ENCODE data around the gene PPARG.
"Not testable (repeated sequence)": the region's sequence is repeated elsewhere in the genome, so short reads cannot be mapped to it uniquely, and the experiment has no call there.

Gene PPARG

DNA sequence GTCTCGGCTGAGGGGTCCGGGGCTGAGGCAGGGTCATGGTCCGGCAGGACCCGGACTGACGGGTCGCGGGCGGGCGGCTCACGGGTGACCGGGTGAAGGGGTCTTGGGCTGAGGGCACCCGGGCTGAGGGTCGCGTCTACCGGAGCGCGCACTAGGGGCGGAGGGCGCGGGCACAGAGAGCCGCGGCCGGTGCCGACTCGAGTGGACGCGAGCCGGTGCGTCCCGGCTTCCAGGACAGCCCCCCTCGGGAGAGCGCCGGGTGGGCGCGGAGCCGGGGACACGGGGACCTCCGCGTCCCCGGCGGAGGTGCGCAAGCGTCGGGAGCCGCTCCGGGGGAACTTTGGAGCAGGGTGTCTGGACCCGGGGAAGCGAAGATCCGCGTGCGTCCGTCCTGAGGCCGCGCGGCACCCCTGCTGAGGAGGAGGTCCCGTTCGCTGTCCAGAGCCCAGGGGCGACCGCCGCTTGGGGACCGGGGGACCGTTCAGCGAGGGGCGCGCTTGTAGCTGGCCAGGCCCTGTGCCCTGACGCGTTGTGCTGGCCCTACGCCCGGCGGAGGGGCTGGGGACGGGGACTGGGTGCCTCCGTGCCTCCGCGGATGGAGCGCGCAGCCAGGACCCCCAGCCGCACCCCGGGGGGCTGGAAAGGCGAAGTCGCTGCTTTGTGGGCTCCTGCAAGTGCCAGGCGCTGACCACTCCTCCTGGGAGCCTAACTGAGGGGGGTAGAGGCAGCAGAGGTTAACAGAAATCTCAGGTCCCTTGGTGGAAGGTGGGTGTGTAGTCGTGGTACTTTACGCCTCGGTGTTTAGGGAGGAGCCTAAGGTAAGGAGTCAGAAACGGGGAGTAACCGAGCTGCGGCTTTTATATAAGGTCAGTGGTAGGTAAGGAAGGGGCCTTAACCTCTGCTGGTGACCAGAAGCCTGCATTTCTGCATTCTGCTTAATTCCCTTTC is at the start of gene PPARG:
PPARG (plus strand) TSS at position 889 of the 948 bp plus-strand sequence. CDS start 90,642 bp downstream, outside the sequence.
- no peak for DNase-seq

DNA sequence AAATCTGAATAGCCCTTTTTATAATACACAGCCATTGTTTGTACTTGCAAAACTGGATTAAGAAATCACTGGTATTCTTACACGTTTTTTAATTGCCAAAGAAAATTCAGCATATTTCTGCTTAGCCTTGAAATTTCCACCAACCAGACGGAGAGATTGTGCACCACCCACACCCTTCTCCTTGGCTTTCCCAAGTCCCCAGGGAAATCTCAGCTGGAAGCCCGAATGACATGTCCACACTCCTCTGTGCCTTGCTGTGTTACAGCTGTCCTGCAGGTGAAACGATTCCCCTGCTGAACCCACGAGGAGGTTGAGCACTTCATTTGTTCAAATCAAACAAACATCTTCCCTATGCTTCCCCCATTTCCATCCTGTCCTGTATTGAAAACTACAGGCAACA is 49.6 kb upstream of the PPARG start:
- DNase-seq = no peak

DNA sequence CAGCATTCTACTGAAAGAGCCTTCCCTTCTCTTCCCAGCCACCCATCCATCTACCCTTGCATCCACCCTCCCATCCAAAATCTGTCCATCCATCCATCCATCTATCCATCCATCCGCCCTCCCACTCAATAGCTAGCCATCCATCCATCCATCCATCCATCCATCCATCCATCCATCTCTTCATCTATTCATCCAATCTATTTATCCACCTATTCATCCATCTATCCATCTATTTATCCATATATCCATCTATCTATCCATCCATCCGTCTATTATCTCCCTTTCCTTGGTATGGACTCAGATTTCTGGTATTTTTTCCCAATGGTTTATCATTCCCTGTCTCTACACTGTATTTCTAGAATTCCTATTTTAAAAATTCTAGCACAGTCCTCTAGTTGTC is 46.1 kb upstream of the PPARG start:
- DNase-seq = no peak

DNA sequence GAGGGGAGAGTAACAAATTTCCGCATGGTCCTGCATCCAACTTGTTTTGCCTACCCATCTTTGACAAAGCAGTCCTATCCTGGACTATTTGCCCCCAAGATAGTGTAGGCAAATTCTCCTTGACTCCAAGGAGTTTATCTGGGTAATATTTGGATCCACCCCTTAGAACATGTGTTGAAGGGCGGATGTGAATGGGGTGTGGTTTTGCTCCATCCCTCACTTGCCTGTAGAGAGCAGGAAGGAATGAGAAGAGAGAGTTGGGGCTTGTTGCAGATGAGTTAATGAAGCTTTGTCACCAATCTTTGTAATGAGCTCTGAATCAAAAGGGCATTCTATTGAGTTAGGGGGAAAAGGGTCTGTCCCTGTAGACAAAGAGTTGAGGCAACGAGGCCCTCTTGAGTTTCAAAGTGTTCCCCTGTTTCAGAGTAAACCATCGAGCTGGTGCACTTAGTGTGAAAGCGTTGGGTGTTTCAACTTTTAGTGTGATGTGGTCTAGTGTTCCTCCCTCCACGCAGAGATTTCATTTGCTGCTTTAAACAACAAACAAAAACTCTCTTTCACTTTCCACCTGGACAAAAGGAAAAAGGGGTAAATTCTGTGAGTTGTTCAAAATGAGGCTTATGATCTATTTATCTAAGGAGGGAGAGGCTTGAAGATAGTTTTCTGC is 42.2 kb upstream of the PPARG start:
- DNase-seq = no peak

DNA sequence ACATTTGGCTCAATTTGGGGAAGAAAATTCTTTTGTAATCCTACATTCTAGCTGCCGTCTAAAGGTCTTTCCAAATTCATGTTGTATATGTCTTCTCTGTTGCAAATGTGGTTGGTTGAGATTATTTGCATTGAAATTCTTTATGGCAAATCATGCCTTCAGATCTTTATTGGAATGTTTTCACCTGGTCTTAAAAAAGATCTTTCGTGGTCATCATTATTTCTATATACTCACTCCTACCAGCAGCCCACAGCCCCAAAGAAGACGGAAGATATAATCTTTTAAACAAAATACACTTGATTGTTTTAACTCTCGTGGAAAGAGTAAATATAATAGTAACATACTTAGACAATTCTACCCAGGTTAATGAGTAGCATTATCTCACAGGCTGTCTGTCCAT is 41.5 kb upstream of the PPARG start:
- no peak for DNase-seq

DNA sequence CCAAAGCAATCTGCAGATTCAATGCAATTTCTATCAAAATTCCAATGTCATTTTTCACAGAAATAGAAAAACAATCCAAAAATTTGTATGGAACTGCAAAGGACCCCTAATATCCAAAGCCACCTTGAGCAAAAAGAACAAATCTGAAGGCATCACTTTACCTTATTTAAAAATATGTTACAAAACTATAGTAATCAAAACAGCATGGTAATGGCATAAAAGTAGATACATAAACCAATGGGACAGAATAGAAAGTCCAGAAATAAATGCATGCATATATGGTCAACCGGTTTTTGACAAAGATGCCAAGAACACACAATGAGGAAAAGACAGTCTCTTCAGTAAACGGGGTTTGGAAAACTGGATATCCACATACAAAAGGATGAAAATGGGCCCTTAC is 39.4 kb upstream of the PPARG start:
- DNase-seq = no peak

DNA sequence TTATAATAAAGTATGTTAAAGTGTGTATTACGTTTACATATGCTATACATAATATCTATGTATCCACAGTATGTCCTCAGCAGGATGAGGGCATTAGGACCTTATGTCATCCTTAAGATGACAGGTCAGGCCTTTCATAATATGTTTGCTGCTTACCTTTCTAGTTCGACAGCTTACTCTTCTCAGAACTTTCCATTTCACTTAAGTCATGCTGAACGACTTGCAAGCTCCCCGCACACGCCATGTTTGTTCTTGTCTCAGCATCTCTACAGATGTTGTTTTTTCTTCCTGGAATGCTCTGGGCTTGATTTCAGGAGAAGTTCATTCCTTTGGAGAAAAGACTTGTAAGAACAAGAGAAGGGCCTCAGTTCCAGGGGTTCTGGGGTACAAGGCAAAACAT is 36.0 kb upstream of the PPARG start:
- no peak for DNase-seq

DNA sequence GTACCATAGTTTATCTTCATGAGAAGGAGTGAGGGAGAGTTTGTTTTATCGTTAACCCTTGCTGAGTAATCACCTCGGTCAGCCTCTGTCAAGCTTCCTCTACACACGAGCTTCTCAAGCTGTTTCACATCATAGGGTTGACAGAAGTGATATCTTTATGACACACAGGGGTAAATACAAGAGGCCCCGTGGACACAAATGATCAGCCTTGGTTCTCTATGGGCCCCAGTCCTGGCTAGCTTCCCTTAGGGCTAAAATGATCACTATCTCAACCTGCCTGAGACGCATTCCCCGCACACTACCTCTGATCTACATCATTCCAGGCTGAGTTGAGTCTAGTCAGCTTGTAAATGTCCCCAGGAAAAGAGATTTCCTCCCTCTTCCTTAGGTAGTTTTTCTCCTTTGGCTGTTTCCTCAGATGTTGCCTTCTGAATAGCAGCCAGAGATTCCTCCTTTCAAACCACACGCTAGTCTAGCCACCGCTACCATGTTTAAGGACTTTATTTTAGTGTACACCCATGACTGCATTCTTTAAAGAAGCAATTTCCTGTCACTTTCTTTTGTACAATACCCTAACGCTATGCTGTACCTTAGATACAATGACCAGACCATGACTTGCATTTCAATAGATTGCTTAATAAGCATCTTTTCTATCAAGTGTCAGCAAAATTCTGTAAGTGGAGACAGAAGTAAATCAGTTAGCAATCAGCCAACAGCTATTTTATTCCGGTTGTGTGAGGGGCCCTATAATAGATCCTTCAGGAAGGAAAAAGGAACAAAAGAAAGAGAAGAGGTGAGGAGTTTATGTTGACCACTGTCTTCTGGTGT is 35.1 kb upstream of the PPARG start:
- peak; percentile 58 for DNase-seq

DNA sequence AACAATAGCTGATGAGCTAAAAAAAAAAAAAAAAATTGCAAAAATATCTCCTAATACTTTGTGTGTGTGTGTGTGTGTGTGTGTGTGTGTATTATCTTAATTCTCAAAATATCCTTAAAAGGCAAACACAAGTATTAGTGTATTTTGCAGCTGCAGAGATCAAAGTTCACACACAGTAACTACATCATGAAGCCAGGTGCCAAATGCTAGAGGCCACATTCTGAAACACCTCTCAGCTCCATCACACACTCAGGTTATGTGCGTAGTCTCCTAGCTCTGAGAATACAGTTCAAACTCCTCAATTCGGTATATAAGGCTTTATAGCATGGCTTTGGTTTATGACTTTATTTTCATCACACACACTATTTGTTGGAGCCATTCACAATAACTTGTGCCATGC is 33.5 kb upstream of the PPARG start:
- no peak for DNase-seq

DNA sequence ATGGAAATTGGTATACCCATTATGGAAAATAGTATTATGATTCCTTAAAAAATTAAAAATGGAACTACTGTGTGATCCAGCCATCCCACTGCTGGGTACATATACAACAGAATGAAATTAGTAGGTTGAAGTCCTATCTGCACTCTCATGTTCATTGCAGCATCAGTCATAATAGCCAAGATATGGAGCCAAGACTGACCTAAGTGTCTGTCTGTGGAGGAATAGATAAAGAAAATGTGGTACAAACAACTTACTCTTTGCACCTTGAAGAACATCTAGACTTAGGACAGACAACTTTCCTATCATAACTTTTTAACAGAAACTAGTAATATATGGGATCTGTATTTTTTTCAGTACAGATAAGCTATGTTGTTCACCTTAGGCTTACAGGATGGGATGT is 30.0 kb upstream of the PPARG start:
- peak; percentile 23 for DNase-seq

DNA sequence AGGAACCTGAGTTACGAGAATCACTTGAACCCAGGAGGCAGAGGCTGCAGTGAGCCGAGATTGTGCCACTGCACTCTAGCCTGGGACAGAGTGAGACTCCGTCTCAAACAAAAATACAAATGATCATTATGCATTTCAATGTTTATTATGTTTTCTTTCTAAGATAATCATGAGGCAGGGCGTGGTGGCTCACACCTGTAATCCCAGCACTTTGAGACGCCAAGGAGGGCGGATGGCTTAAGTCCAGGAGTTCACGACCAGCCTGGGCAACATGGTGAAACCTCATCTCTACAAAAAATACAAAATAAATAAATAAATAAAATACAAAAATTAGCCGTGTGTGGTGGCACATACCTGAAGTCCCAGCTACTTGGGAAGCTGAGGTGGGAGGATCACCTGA is 26.7 kb upstream of the PPARG start:
- DNase-seq = not testable (repeated sequence)

DNA sequence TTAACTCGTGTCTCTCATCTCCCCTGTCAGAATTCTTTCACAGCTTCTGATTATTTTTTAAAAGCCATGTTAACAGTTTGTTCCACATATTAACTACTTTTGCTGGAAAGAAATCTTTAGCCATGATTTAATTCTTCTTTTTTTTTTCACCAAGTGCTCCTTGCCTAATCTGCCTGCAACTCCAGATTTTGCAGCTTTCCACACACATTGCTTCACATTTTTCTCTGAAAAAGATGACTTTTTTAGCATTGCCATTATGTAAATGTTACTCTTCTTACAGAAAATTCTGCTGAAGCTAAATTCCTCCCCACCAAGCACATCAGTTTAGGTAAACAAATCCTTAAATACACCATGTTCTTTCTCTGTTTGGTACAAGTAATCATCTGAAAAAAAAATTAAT is 23.4 kb upstream of the PPARG start:
- no peak for DNase-seq

DNA sequence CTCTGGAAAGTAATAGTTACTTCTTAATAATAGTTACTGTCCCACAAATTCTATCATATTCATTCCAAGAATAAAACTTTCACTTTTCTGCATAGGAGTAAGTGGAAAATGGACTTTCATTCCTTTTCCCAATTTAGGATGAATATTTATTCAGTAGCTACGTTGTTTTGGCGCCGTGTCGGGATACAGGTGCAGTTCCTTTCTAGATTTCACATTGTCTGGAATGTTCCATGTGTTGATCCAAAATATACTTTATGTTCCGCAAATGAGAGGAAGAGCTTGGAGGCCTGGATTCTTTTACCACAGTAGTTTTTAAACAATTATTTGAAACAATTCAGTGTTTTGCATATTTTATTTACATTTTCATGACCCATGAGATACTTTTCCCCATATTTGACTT is 22.8 kb upstream of the PPARG start:
- DNase-seq = no peak

DNA sequence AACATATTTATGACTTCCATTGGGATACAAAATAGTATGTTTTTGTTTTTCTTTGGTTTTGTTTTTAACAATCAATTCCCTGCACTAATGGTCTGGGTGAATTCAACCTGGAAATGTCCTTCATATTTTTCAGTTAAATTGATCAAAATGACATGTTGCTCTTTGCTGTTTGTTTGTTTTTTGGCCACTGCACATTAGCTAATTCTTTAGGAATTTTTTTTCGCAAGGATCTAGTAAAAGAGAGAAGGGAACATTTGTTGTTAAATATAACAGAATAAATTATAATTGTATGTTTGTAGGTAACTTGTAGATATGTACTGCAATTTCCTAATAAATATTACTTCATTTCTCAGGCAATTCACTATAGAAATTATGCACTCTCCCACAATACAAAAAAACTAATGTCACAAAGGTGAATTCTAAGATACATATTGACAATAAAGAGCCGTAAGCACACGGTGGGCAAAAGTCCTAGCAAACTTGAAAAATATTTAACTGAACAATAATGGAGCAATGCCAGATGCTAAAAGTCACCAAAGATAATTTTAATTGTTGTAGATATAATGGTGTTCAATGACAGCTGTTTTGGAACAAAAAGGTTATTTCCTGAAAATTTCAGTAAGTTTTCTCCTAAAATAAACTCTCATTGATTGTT is 21.4 kb upstream of the PPARG start:
- no peak for DNase-seq

DNA sequence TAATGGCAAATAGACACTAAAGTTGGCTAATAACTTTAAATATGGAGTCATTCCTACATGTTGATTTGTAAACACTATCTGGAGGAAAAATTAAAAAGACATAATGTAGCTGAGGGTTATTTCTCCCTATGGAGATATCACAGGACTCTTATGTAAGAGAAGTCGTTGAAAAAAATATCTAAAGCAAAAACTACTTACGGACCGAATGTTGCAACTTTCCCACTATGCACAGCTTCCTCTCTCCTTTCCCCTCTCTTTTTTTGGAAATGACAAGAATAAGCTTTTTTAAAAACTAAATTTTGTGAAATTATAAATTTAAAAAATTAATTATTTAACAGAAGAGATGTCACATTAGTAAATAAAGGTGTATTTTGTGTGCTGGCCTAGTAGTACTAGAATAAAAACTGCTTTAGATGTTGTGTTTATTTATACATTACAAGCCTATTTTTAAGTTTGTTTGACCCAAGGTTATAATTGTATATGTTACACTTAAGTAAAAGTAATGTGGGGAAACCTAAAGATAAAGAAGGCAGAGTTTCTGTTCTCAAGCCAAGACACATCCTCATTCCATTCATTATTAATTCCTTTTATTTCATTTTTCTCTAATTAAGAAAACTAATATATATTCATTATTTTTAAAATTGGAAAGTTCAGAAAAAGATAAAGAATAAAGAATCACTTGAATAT is 20.7 kb upstream of the PPARG start:
- no peak for DNase-seq

DNA sequence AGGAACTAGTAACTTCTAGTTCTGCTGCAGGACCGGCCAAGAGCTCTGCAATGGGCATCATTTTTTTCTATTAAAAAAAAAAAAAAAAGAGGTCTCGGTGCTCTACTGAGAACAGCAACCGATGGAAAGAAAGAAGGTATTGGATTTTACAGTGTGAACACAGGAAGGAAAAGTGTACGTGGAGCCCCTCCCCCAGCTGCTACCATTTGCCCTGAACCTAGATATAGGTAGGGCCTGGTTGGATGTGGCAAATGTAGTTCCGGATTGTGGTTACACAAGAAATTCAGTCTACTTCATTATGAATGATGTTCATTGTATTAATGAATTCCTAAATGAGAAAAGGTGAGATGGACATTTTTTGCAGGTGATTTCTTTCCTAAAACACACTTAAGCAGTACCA is 17.9 kb upstream of the PPARG start:
- DNase-seq = no peak

DNA sequence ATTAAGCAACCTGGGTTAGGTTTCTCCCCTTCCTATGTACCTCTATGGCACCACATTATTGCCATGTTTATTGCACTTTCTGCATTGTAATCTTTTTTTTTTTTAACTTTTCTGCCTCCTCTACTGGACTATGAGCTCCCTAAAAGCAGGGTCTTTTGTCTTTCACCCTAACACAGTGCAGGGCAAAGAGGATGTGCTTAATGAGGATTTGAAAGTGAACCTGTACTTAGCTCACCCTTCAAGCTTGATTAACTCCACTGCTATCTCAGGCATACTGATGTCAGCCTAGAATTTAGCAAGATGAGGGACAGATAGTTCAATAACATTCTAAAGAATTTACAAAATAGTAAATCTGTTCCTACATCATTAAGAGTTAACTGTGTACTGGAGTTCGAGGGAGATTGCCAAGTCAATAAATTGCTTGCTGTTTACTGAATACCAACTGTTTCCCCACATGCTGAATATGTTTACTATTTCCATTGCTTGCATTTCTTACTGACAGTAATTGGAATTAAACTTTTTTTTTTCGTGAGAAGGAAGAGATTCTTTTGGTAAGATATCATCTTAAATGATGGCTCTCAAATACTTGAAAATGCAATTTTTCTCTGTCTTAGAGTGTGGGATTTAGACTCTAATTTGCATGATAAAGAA is 15.7 kb upstream of the PPARG start:
- no peak for DNase-seq

DNA sequence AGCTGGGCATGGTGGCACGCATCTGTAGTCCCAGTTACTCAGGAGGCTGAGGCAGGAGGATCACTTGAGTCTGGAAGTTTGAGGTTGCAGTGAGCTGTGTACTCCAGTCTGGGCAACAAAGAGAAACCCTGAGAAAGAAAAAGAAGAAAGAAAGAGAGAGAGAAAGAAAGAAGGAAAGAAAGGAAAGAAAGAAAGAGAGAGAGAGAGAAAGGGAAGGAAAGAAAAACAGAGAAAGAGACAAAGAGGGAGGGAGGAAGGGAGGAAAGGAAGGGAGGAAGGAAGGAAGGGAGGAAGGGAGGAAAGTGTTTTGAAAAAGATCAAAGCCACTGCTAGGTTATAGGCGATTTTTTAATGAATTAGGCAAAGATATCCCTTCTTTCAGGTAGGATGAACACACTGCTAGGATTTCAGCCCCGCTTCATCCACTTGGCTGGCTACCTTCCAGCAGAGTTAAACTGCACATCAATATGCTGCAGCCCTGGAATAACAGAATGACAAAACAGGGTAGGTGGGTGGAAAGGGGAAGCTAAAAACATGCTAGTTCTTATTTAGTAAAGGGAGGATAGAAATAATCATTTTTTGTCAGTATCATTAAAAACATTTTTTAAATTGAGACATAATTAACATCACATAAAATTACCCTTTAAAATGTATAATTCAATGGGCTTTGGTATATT is 12.8 kb upstream of the PPARG start:
- DNase-seq = no peak

DNA sequence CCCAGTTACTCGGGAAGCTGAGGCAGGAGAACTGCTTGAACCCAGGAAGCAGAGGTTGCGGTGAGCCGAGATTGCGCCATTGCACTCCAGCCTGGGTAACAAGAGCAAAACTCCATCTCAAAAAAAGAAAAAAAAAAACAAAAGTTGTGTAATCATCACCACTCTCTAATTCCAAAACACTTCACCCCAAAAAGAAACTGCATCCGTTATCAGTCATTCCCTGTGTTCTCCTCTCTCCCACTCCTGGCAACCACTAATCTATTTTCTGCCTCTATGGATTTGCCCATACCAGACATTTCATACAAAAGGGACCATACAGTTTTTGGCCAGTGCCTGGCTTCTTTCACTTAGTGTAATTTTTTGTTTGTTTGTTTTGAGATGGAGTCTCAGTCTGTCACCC is 12.0 kb upstream of the PPARG start:
- DNase-seq = not testable (repeated sequence)

DNA sequence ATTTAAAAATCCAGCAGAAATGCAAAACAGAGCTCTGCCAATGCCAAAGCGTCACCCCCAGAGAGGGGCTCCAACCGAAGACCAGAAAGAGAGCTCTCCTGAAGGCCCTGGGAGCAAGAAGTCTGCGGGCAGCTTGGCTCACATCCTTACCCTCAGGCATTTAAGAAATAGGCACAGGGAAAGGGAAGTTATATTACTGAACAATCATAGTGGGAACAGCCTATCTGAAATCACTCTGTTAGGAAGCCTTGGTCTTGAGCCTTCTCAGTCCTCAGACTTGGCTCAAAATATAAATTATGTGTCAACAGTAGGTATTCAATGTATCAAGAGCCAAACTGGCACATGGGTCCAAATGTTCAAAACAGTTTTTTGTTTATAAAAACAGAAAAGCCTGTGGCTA is 10.3 kb upstream of the PPARG start:
- no peak for DNase-seq

Measured in OCI-M1 (cell line).